T47D (cell line): Measurements from ENCODE around the gene BPIFB3.

Source experiments
- DNase-seq, 2 experiments: peaks; one replicate each; pipeline versions ENCODE4 v3.0.0 to v3.0.0-alpha.2; 2011 to 2012; ENCODE audit warnings: low read depth in 1 of 2, low spot score in 1 of 2
- JUND ChIP-seq: IDR thresholded peaks from 2 replicates; pipeline ENCODE4 v1.6.1; 2012; ENCODE audit warnings: low read depth
- in situ Hi-C: cut with HindIII; loops from 2 replicates; pipeline ENCODE4 v1.10.0; 2016; ENCODE audit warnings: low sequenced_read_pairs, low pct_unique_long_range_greater_than_20kb

BPIFB3 gene

GRCh38 chr20:33010674-33011449, 42.8 kb upstream of the BPIFB3 start:
- no peak for DNase-seq
- in situ Hi-C loops, result no loop called here
- no peak for TF ChIP-seq JUND

- in situ Hi-C loops, result no loop called here
- DNase-seq, result no peak
- TF ChIP-seq JUND, result no peak
These were observed 41.1 kb upstream of the BPIFB3 start for GRCh38 chr20:33012327-33013189.

GRCh38 chr20:33013701-33014326, 39.9 kb upstream of the BPIFB3 start:
- TF ChIP-seq JUND, result no peak
- no peak for DNase-seq
- in situ Hi-C loops, result no loop called here

GRCh38 chr20:33014336-33015113, 39.2 kb upstream of the BPIFB3 start:
- no peak for TF ChIP-seq JUND
- DNase-seq, result no peak
- in situ Hi-C loops, result no loop called here

- TF ChIP-seq JUND, result no peak
- in situ Hi-C loops, result no loop called here
- no peak for DNase-seq
These were observed 38.6 kb upstream of the BPIFB3 start for GRCh38 chr20:33015114-33015484.

GRCh38 chr20:33015700-33016580, 37.8 kb upstream of the BPIFB3 start:
- DNase-seq, result no peak
- in situ Hi-C loops, result no loop called here
- no peak for TF ChIP-seq JUND

- DNase-seq, result no peak
- in situ Hi-C loops, result no loop called here
- TF ChIP-seq JUND, result no peak
These were observed 37.1 kb upstream of the BPIFB3 start for GRCh38 chr20:33016581-33017109.

- in situ Hi-C loops, result no loop called here
- DNase-seq, result no peak
- TF ChIP-seq JUND, result no peak
These were observed 36.2 kb upstream of the BPIFB3 start for GRCh38 chr20:33017542-33017941.

- DNase-seq, result no peak
- in situ Hi-C loops, result no loop called here
- TF ChIP-seq JUND, result no peak
These were observed 35.4 kb upstream of the BPIFB3 start for GRCh38 chr20:33018169-33018931.

- no peak for DNase-seq
- TF ChIP-seq JUND, result no peak
- in situ Hi-C loops, result no loop called here
These were observed 34.0 kb upstream of the BPIFB3 start for GRCh38 chr20:33019465-33020277.
